ENCODE results near the gene ATP5F1D. TPM values are rescaled to one million over a fixed set of nuclear protein-coding genes. Genes with fewer than 3 reads are reported as not detected.

Gene ATP5F1D
- total and polyA plus RNA-seq, 2 of the 13 experiments (the other 11 are each of a cell fraction or from before 2014, with no cell fraction given), result 39.4 to 78.7 TPM

DNA sequence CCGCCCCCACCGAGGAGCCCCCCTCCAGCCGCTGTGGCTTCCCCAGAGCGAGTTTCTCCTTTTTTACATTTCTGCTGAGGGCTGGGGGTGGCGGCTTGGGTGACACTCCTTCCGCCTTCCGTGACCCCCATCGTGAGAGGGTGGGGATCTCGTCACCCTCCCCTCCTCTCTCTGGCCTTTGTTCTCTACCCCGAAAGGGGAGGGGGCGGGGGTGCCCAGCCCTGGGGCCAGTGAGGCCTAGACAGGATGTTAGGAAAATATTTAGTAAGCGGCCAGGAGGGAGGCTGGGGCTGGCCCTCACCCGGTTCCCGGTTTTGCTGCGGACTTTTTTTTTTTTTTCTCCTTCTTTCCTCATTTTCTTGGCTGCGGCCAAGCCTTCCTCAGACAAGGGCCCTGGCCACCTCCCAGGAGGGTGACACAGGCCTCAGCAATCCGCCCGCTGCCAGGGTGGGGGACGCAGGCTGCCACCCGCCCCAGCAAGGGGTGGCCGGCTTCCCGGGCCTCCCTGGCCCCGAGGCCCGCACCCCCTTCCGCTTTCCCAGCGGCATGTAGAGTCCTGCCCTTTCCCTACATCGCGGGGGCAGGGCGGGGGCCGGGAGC, 10.8 kb downstream of the ATP5F1D start (continued):
- TF ChIP-seq SPEN (CRISPR knock-in tag; IDR thresholded peaks at IDR 0.05; ENCODE audit: low read depth), result peak; percentile 74; the same call in 1 of the 2 replicates
- TF ChIP-seq MXD4 (CRISPR knock-in tag; IDR thresholded peaks at IDR 0.05), result no peak
- TF ChIP-seq ELF1 (CRISPR knock-in tag; IDR thresholded peaks at IDR 0.05), result peak; percentile 65; the same call in 1 of the 2 replicates
- TF ChIP-seq PTBP1 (IDR thresholded peaks at IDR 0.05; ENCODE audit: low read depth, low read length, poor library complexity, severe bottlenecking), result peak; percentile 29
- TF ChIP-seq TCF12 (IDR thresholded peaks at IDR 0.05), result no peak
- peak; percentile 59; the same call in 1 of the 2 replicates for TF ChIP-seq TCF12 (CRISPR knock-in tag; IDR thresholded peaks at IDR 0.05)
- TF ChIP-seq, protein P1, sequence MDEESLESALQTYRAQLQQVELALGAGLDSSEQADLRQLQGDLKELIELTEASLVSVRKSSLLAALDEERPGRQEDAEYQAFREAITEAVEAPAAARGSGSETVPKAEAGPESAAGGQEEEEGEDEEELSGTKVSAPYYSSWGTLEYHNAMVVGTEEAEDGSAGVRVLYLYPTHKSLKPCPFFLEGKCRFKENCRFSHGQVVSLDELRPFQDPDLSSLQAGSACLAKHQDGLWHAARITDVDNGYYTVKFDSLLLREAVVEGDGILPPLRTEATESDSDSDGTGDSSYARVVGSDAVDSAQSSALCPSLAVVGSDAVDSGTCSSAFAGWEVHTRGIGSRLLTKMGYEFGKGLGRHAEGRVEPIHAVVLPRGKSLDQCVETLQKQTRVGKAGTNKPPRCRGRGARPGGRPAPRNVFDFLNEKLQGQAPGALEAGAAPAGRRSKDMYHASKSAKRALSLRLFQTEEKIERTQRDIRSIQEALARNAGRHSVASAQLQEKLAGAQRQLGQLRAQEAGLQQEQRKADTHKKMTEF (CRISPR knock-in tag; IDR thresholded peaks at IDR 0.05), result no peak
- no peak for TF ChIP-seq GABPA (IDR thresholded peaks at IDR 0.05; ENCODE audit: low read depth, low read length)
- TF ChIP-seq GABPA (CRISPR knock-in tag; IDR thresholded peaks at IDR 0.05; ENCODE audit: low read depth), result peak; percentile 53
- no peak for TF ChIP-seq ZNF572 (CRISPR knock-in tag; IDR thresholded peaks at IDR 0.05)
- no peak for TF ChIP-seq NFYC (CRISPR knock-in tag; IDR thresholded peaks at IDR 0.05)
- TF ChIP-seq, protein P2, sequence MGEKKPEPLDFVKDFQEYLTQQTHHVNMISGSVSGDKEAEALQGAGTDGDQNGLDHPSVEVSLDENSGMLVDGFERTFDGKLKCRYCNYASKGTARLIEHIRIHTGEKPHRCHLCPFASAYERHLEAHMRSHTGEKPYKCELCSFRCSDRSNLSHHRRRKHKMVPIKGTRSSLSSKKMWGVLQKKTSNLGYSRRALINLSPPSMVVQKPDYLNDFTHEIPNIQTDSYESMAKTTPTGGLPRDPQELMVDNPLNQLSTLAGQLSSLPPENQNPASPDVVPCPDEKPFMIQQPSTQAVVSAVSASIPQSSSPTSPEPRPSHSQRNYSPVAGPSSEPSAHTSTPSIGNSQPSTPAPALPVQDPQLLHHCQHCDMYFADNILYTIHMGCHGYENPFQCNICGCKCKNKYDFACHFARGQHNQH (CRISPR knock-in tag; IDR thresholded peaks at IDR 0.05), result peak; percentile 58; the same call in 1 of the 2 replicates
- TF ChIP-seq, protein P3, sequence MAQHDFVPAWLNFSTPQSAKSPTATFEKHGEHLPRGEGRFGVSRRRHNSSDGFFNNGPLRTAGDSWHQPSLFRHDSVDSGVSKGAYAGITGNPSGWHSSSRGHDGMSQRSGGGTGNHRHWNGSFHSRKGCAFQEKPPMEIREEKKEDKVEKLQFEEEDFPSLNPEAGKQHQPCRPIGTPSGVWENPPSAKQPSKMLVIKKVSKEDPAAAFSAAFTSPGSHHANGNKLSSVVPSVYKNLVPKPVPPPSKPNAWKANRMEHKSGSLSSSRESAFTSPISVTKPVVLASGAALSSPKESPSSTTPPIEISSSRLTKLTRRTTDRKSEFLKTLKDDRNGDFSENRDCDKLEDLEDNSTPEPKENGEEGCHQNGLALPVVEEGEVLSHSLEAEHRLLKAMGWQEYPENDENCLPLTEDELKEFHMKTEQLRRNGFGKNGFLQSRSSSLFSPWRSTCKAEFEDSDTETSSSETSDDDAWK (CRISPR knock-in tag; IDR thresholded peaks at IDR 0.05), result no peak
- 0 out of 2 replicates have a peak, but pooled peaks have one; percentile 16 for TF ChIP-seq ZNF546 (CRISPR knock-in tag; conservative IDR thresholded peaks at IDR 0.05)
- TF ChIP-seq CHCHD3 (CRISPR knock-in tag; IDR thresholded peaks at IDR 0.05), result no peak
- no peak for TF ChIP-seq U2AF2 (IDR thresholded peaks at IDR 0.05; ENCODE audit: low read depth, low read length)
- TF ChIP-seq RAD51 (IDR thresholded peaks at IDR 0.05; ENCODE audit: borderline replicate concordance), result no peak
- TF ChIP-seq, protein P4, sequence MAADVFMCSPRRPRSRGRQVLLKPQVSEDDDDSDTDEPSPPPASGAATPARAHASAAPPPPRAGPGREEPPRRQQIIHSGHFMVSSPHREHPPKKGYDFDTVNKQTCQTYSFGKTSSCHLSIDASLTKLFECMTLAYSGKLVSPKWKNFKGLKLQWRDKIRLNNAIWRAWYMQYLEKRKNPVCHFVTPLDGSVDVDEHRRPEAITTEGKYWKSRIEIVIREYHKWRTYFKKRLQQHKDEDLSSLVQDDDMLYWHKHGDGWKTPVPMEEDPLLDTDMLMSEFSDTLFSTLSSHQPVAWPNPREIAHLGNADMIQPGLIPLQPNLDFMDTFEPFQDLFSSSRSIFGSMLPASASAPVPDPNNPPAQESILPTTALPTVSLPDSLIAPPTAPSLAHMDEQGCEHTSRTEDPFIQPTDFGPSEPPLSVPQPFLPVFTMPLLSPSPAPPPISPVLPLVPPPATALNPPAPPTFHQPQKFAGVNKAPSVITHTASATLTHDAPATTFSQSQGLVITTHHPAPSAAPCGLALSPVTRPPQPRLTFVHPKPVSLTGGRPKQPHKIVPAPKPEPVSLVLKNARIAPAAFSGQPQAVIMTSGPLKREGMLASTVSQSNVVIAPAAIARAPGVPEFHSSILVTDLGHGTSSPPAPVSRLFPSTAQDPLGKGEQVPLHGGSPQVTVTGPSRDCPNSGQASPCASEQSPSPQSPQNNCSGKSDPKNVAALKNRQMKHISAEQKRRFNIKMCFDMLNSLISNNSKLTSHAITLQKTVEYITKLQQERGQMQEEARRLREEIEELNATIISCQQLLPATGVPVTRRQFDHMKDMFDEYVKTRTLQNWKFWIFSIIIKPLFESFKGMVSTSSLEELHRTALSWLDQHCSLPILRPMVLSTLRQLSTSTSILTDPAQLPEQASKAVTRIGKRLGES (CRISPR knock-in tag; IDR thresholded peaks at IDR 0.05; ENCODE audit: borderline replicate concordance), result no peak
- TF ChIP-seq ZEB1 (IDR thresholded peaks at IDR 0.05; ENCODE audit: insufficient replicate concordance, low read depth), result no peak
- TF ChIP-seq TCF7 (IDR thresholded peaks at IDR 0.05; ENCODE audit: low read depth), result peak; percentile 76; the same call in 1 of the 2 replicates
- peak; percentile 51; the same call in 1 of the 2 replicates for TF ChIP-seq HOXA5 (CRISPR knock-in tag; IDR thresholded peaks at IDR 0.05)
- peak; percentile 68; the same call in 1 of the 2 replicates for TF ChIP-seq ESRRA (CRISPR knock-in tag; IDR thresholded peaks at IDR 0.05; ENCODE audit: low read depth)
- TF ChIP-seq ZMYM2 (CRISPR knock-in tag; IDR thresholded peaks at IDR 0.05), result no peak

Measured in HepG2 (cell line).